ENCODE data around the gene DCLK1.

DCLK1 gene

DNA sequence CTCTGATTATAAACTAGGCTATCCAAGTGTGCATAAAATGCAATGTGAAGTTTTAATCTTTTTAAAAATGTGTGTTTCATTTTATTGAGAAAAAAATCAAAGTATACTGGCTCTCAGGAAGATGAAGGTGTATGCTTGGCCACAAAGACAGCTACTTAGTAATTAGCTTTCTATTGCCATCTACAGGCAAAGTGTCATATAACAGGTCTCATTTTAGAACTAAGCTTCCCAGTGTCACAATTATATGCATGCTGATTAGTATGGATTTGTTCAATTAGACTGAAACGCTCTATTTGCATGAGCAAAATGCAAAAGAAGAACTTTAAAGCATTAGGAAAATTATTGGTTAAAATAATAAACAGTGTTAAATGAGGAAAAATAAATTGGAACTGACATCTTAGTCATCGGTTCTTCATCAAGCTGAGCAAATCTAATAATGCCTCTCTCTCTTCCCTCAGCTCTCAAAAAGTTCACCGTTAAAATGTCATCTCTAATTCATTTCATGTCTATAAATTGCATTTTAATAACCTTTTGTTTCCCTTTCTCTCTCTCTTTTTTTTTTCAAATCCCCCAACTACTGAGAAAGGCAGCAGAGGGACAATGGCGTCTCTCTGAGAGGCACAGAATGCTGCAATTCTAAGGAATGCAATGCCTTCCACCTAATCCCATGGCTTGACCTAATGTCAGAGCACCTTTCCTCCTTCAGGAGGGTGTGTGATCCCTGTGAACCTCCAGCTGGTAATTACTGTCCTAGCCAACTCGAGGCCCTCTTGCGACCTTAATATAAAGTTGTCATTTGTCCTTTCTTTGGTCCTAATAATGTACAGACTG is 341.6 kb downstream of the DCLK1 start:
- POLR2A ChIA-PET: no interaction called here
- peak; percentile 33 for DNase-seq (ENCODE audit: extremely low spot score)
- CTCF ChIA-PET: interaction anchor here (0.7 to 1.5 kb wide), 6 partner anchors 9 to 1681 kb away, joined by 3 to 4 read pairs (median 4); no protein-coding TSS in a partner anchor
- TF ChIP-seq ARNT (IDR thresholded peaks at IDR 0.05) (no peak), LEF1 (IDR thresholded peaks at IDR 0.05; ENCODE audit: borderline replicate concordance) (no peak), NFRKB (IDR thresholded peaks at IDR 0.05) (no peak), ELF4 (IDR thresholded peaks at IDR 0.05) (no peak), FOXA1 (IDR thresholded peaks at IDR 0.05) (no peak), SP1 (IDR thresholded peaks at IDR 0.05) (no peak), HDGF (IDR thresholded peaks at IDR 0.05; ENCODE audit: borderline replicate concordance) (no peak), FOXK2 (IDR thresholded peaks at IDR 0.05) (no peak), SUZ12 (IDR thresholded peaks at IDR 0.05) (no peak), ZNF384 (IDR thresholded peaks at IDR 0.05) (no peak), TARDBP (IDR thresholded peaks at IDR 0.05) (no peak), BHLHE40 (IDR thresholded peaks at IDR 0.05; ENCODE audit: borderline replicate concordance) (no peak)
- TF ChIP-seq, protein P1, sequence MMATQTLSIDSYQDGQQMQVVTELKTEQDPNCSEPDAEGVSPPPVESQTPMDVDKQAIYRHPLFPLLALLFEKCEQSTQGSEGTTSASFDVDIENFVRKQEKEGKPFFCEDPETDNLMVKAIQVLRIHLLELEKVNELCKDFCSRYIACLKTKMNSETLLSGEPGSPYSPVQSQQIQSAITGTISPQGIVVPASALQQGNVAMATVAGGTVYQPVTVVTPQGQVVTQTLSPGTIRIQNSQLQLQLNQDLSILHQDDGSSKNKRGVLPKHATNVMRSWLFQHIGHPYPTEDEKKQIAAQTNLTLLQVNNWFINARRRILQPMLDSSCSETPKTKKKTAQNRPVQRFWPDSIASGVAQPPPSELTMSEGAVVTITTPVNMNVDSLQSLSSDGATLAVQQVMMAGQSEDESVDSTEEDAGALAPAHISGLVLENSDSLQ (IDR thresholded peaks at IDR 0.05): no peak

DNA sequence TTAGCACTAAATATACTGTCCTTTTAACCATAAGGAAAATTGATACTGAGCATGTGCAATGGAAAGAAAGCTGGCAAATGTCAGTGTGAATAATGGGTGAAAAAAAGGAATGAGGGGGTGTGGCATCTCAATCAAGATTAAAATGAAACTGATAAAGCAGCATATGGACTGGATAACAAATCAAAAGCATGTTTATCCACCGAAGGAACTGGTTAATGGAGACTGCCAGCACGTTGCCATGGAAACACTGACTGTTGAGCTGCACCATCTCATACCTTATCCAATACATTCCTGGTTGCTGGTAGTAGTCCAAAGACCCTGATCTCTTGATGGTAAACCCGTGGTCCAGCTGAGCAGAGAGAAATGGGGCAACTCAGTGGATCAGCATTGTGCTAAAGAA is 343.2 kb downstream of the DCLK1 start:
- no peak for TF ChIP-seq ZNF384 (IDR thresholded peaks at IDR 0.05)
- no peak for TF ChIP-seq L3MBTL2 (conservative IDR thresholded peaks at IDR 0.05)
- no peak for TF ChIP-seq CTBP1 (IDR thresholded peaks at IDR 0.05; ENCODE audit: borderline replicate concordance)
- TF ChIP-seq SP1 (IDR thresholded peaks at IDR 0.05): no peak
- no peak for TF ChIP-seq FOXA1 (IDR thresholded peaks at IDR 0.05)
- no peak for TF ChIP-seq BHLHE40 (IDR thresholded peaks at IDR 0.05; ENCODE audit: borderline replicate concordance)
- no peak for TF ChIP-seq FOXM1 (IDR thresholded peaks at IDR 0.05; ENCODE audit: borderline replicate concordance)
- TF ChIP-seq LEF1 (IDR thresholded peaks at IDR 0.05; ENCODE audit: borderline replicate concordance): no peak
- TF ChIP-seq, protein P1 (IDR thresholded peaks at IDR 0.05): no peak
- TF ChIP-seq FOXK2 (IDR thresholded peaks at IDR 0.05): no peak
- TF ChIP-seq ELF4 (IDR thresholded peaks at IDR 0.05): no peak
- no peak for TF ChIP-seq NFRKB (IDR thresholded peaks at IDR 0.05)
- TF ChIP-seq SUZ12 (IDR thresholded peaks at IDR 0.05): no peak
- no peak for TF ChIP-seq TARDBP (IDR thresholded peaks at IDR 0.05)
- TF ChIP-seq HDGF (IDR thresholded peaks at IDR 0.05; ENCODE audit: borderline replicate concordance): no peak
- TF ChIP-seq ARNT (IDR thresholded peaks at IDR 0.05): no peak
- ChIA-PET POLR2A (no interaction called here), CTCF (no interaction called here)
- no peak for DNase-seq (ENCODE audit: extremely low spot score)

DNA sequence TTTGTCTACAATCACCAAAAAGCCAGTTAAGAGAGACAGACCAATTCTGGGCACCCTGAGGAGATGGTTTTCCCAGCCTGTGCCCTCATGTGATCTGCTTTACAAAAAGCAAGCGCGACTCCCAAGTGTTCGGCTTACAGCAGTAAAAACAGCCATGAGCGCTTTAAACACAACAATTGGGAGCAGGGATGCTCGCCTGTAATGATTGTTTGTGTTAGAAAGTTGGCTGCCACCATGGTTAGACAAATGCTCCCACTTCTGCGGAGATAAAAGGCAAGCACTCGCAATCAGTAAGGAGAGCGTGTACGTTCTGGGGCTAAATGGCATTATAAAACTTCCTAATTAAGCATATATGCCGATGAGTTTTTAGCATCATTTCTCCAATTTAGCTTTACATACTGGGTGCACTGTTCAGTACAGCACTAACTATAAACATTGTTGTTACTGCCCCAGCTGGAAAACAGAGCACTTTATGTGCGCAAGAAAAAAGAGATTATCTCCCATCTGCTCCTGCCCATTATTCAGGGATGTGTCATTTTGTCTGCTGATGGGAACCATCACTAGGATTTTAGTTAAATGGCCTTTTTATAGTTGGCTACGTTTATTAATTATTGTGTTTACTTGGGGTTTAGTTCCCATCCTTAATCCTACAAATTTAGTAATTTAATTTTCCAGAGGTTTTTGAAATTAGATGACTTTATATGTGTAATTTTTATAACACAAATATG is 345.4 kb downstream of the DCLK1 start:
- ChIA-PET CTCF (no interaction called here), POLR2A (no interaction called here)

DNA sequence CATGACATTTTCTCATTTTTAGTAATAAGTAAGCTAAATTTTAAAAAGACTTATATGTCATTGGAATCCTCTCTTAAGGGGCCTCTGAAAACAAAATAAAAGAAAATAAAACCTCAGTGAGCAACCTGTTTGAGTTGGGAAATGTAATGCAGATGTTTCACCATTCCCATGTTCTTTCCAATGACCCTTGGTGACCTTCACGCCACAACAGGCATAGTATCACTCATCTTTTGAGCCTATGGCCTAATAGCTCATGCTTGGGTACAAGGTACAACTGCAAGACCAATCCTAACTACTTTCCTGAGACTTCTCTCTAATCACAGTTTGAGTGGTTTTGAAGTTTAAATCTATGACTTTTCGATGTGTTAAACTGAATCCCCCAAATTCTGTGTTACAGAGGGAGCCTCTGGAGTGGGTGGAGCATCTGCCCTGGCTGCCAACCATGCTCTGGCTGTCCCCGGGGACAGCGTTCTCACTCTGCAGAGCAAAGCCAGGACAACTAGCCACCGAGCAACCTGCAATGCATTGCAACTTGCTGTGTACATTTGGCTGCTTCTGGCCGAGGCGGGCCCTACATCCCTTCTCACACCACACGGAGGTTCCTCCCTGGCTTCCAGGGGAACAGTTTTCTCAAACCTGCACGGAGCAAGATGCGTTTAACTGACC is 346.8 kb downstream of the DCLK1 start:
- TF ChIP-seq ELF4 (IDR thresholded peaks at IDR 0.05) (no peak), LEF1 (IDR thresholded peaks at IDR 0.05; ENCODE audit: borderline replicate concordance) (no peak)
- ChIA-PET POLR2A (no interaction called here), CTCF (no interaction called here)
- no peak for DNase-seq (ENCODE audit: extremely low spot score)

More for the DNA sequence above, 345.4 kb downstream of the DCLK1 start:
- DNase-seq (ENCODE audit: extremely low spot score): no peak
- TF ChIP-seq ARNT (IDR thresholded peaks at IDR 0.05) (no peak), CTBP1 (IDR thresholded peaks at IDR 0.05; ENCODE audit: borderline replicate concordance) (no peak), FOXM1 (IDR thresholded peaks at IDR 0.05; ENCODE audit: borderline replicate concordance) (no peak), SP1 (IDR thresholded peaks at IDR 0.05) (no peak), FOXA1 (IDR thresholded peaks at IDR 0.05) (no peak), SUZ12 (IDR thresholded peaks at IDR 0.05) (no peak)

DNA sequence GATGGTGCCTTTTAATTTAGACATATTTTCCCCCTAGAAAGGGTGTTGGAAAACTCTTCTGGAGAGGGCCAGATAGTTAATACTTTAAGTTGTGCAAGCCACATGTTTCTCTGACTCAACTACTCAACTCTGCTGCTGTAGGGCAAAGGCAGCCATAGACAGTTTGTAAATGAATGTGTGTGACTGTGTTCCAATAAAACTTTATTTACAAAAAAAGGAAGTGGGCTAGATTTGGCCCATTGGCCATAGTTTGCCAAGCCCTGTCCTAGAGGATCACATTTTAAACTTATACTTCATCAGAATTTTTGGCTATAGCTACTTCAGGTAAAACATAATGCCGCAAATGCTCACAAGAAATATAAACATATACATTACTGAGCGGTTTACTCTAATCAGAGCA is 348.4 kb downstream of the DCLK1 start:
- ChIA-PET CTCF (no interaction called here), POLR2A (no interaction called here)
- TF ChIP-seq ARNT (IDR thresholded peaks at IDR 0.05): no peak
- TF ChIP-seq, protein P1 (IDR thresholded peaks at IDR 0.05): no peak
- no peak for TF ChIP-seq LEF1 (IDR thresholded peaks at IDR 0.05; ENCODE audit: borderline replicate concordance)
- no peak for TF ChIP-seq CTBP1 (IDR thresholded peaks at IDR 0.05; ENCODE audit: borderline replicate concordance)
- no peak for TF ChIP-seq FOXK2 (IDR thresholded peaks at IDR 0.05)
- TF ChIP-seq L3MBTL2 (conservative IDR thresholded peaks at IDR 0.05): no peak
- no peak for TF ChIP-seq FOXA1 (IDR thresholded peaks at IDR 0.05)
- TF ChIP-seq TARDBP (IDR thresholded peaks at IDR 0.05): no peak
- TF ChIP-seq HDGF (IDR thresholded peaks at IDR 0.05; ENCODE audit: borderline replicate concordance): no peak
- no peak for TF ChIP-seq NFRKB (IDR thresholded peaks at IDR 0.05)
- TF ChIP-seq ZNF384 (IDR thresholded peaks at IDR 0.05): no peak
- no peak for TF ChIP-seq BHLHE40 (IDR thresholded peaks at IDR 0.05; ENCODE audit: borderline replicate concordance)
- no peak for DNase-seq (ENCODE audit: extremely low spot score)

Data from HEK293T (cell line).